Spleen (tissue), 7 donors: Measurements from ENCODE around the gene DDX4.

Experiments used
- CTCF ChIP-seq, 11 experiments: fragments of 200-600 bp in 7 of 11; fragments of 450-650 bp in 4 of 11; sonication (generic) in 4 of 11; IDR thresholded peaks in 8 of 11; conservative IDR thresholded peaks in 3 of 11; 1 replicate in 7 of 11; 2 replicates in 4 of 11; pipeline versions ENCODE4 v1.4.0 to v1.8.0; 2016 to 2021; ENCODE audit warnings: antibody characterized with exemption in 11 of 11, inconsistent platforms in 4 of 11, mild to moderate bottlenecking in 1 of 11
- POLR2A ChIP-seq, 3 donors: fragments of 450-650 bp; IDR thresholded peaks; one replicate each; pipeline ENCODE4 v1.5.1; 2017; ENCODE audit warnings: antibody characterized with exemption in 3 of 3, mild to moderate bottlenecking in 1 of 3
- donor health status: DM: no; HTN: no; CAD: no; lungs with moderate emphysema.
- donor health status: DM: no; HTN: no; CAD: no.
- donor health status: DM: no; HTN: no; CAD: no.

- TF ChIP-seq POLR2A (IDR thresholded peaks at IDR 0.05) (no peak), CTCF (IDR thresholded peaks at IDR 0.05 in 8 of 11, conservative IDR thresholded peaks at IDR 0.05 in 3 of 11) (no peak)
Observed at GRCh38 chr5:55771175-55771655, 33.4 kb downstream of the DDX4 start.
